Esophagus muscularis mucosa (tissue), 4 donors: ENCODE results near the gene TOM1L2. TPM values are rescaled to one million over a fixed set of nuclear protein-coding genes. Genes with fewer than 3 reads are reported as not detected.

Source experiments
- DNase-seq: peaks from one replicate; pipeline ENCODE4 v3.0.0-alpha.2; 2017; ENCODE audit errors: extremely low spot score
- H3K27ac ChIP-seq, 4 donors: fragments of 200-600 bp; sonication (generic); replicated peaks in 1 of 4; 1 replicate in 3 of 4; 2 replicates in 1 of 4; pipeline ENCODE4 v1.5.1; 2016 to 2019; ENCODE audit warnings: mild to moderate bottlenecking in 1 of 4
- H3K27me3 ChIP-seq, 4 donors: fragments of 200-600 bp; sonication (generic); one replicate each; pipeline versions ENCODE4 v1.5.1 to v1.6.0; 2016 to 2019
- H3K36me3 ChIP-seq, 4 donors: fragments of 200-600 bp; sonication (generic); one replicate each; pipeline ENCODE4 v1.5.1; 2016 to 2019
- H3K4me1 ChIP-seq, 4 donors: fragments of 200-600 bp; sonication (generic); one replicate each; pipeline ENCODE4 v1.5.1; 2016 to 2019
- H3K4me3 ChIP-seq, 4 donors: fragments of 200-600 bp; sonication (generic); 1 replicate in 2 of 4; 2 replicates in 2 of 4; pipeline ENCODE4 v1.5.1; 2016 to 2019; ENCODE audit warnings: mild to moderate bottlenecking in 4 of 4, moderate library complexity in 1 of 4
- H3K9me3 ChIP-seq, 4 donors: fragments of 200-600 bp; sonication (generic); 1 replicate in 3 of 4; 2 replicates in 1 of 4; pipeline ENCODE4 v1.5.1; 2016 to 2019
- CTCF ChIP-seq, 3 experiments: fragments of 200-600 bp in 2 of 3; fragments of 450-650 bp in 1 of 3; sonication (generic) in 2 of 3; IDR thresholded peaks; one replicate each; pipeline ENCODE4 v1.5.1; 2017 to 2019; ENCODE audit warnings: antibody characterized with exemption in 3 of 3, mild to moderate bottlenecking in 2 of 3, moderate library complexity in 1 of 3
- EP300 ChIP-seq: sonication (generic); formaldehyde crosslinking; IDR thresholded peaks from one replicate; pipeline ENCODE4 v1.6.1; 2017; ENCODE audit warnings: antibody characterized with exemption
- POLR2A ChIP-seq: fragments of 450-650 bp; IDR thresholded peaks from one replicate; pipeline ENCODE4 v1.6.1; 2017; ENCODE audit warnings: antibody characterized with exemption, moderate library complexity, mild to moderate bottlenecking, low read depth
- POLR2AphosphoS5 ChIP-seq, 2 donors: sonication (generic); formaldehyde crosslinking; IDR thresholded peaks; one replicate each; pipeline ENCODE4 v1.6.1; 2017; ENCODE audit warnings: antibody characterized with exemption in 2 of 2
- WGBS: methylation state at CpG from one replicate; pipeline ENCODE4 v1.1.5; 2018; 5-methylcytosine and 5-hydroxymethylcytosine counted together
- intact Hi-C: fragments of 100-400 bp; cut with DNase I; formaldehyde crosslinking; loops from one replicate; pipeline ENCODE4 v1.15.1; 2023
- total RNA-seq, 4 donors: library from RNA; depleted of rRNA; stranded (reverse); fragments of >200 nt; gene quantifications; one replicate each; pipeline versions ENCODE4 v1.1.0 to v1.2.1, GENCODE V29; 2016

Gene TOM1L2
- total RNA-seq, 4 donors from 2014 or later: 64.4 to 96.9 (median 75.0) TPM

- Histone ChIP-seq H3K9me3 (no peaks in the 10 kb centered on the region), H3K36me3 (peaks cover 8 to 74% (median 69%) of the 10 kb centered on the region in 4 donors), H3K27ac (no peak overlapping the region), H3K4me1 (peaks cover 32 to 50% (median 46%) of the 10 kb centered on the region in 4 donors), H3K4me3 (no peak overlapping the region), H3K27me3 (no peaks in the 10 kb centered on the region)
- intact Hi-C loops: loop anchor here (10.0 kb wide), 1 partner anchor 94 kb away; the partner anchor contains the start of genes DRC3 and TOM1L2
- DNase-seq: no peak
- TF ChIP-seq CTCF (IDR thresholded peaks at IDR 0.05) (no peak), POLR2AphosphoS5 (IDR thresholded peaks at IDR 0.05) (no peak), EP300 (no peak), POLR2A (no peak)
- 94% methylated on average over 8 of the region's 8 CpGs for WGBS
Measured at GRCh38 chr17:17880577-17881196, 91.5 kb downstream of the TOM1L2 start.

GRCh38 chr17:17877529-17878358 is 94.5 kb downstream of the TOM1L2 start:
- Histone ChIP-seq H3K4me3 (peak overlapping the region in 2 of 4 donors; percentile 5 to 24), H3K4me1 (peaks cover 52 to 76% (median 63%) of the 10 kb centered on the region in 4 donors)
- intact Hi-C loops: no loop called here

GRCh38 chr17:17876959-17877528 is 95.2 kb downstream of the TOM1L2 start:
- intact Hi-C loops: no loop called here
- 20% methylated on average over 5 of the region's 6 CpGs for WGBS
- peak; percentile 11 to 72 for TF ChIP-seq POLR2AphosphoS5 (IDR thresholded peaks at IDR 0.05)
- TF ChIP-seq POLR2A: no peak

More at GRCh38 chr17:17877529-17878358, 94.5 kb downstream of the TOM1L2 start:
- under 1% methylated on average over 10 of the region's 14 CpGs for WGBS
- no peak for DNase-seq
- Histone ChIP-seq H3K27ac (peak overlapping the region; percentile 82 to 92 (median 86)), H3K36me3 (peaks cover 0 to 53% (median 45%) of the 10 kb centered on the region in 4 donors), H3K27me3 (no peaks in the 10 kb centered on the region), H3K9me3 (no peaks in the 10 kb centered on the region)
- TF ChIP-seq CTCF (IDR thresholded peaks at IDR 0.05) (peak in 1 of 3 experiments; percentile 10), EP300 (peak; percentile 34), POLR2AphosphoS5 (IDR thresholded peaks at IDR 0.05) (peak; percentile 62 to 74), POLR2A (no peak)

GRCh38 chr17:17874478-17874877 is 97.7 kb downstream of the TOM1L2 start:
- Histone ChIP-seq H3K27ac (peak overlapping the region; percentile 10 to 92 (median 83)), H3K4me3 (no peak overlapping the region), H3K4me1 (peaks cover 49 to 80% (median 66%) of the 10 kb centered on the region in 4 donors), H3K36me3 (peaks cover 0 to 23% (median 15%) of the 10 kb centered on the region in 4 donors), H3K9me3 (no peaks in the 10 kb centered on the region), H3K27me3 (no peaks in the 10 kb centered on the region)
- WGBS: 0% methylated on average over 1 of the region's 1 CpG
- intact Hi-C loops: no loop called here
- DNase-seq: no peak
- no peak for TF ChIP-seq POLR2AphosphoS5 (IDR thresholded peaks at IDR 0.05)
- TF ChIP-seq CTCF (IDR thresholded peaks at IDR 0.05): no peak
- TF ChIP-seq POLR2A: no peak
- TF ChIP-seq EP300: no peak

More at GRCh38 chr17:17876959-17877528, 95.2 kb downstream of the TOM1L2 start:
- DNase-seq: no peak
- Histone ChIP-seq H3K9me3 (no peaks in the 10 kb centered on the region), H3K27me3 (no peaks in the 10 kb centered on the region), H3K4me1 (peaks cover 52 to 81% (median 65%) of the 10 kb centered on the region in 4 donors), H3K4me3 (peak overlapping the region in 2 of 4 donors; percentile 5 to 24), H3K27ac (peak overlapping the region; percentile 82 to 92 (median 86)), H3K36me3 (peaks cover 0 to 46% (median 38%) of the 10 kb centered on the region in 4 donors)
